Left forelimb (tissue), 1 donor: ENCODE data around the gene ZNF502.

Experiments used
- DNase-seq: peaks from one replicate; pipeline ENCODE4 v3.0.0-alpha.2; 2018; ENCODE audit warnings: low spot score

Gene ZNF502

DNA sequence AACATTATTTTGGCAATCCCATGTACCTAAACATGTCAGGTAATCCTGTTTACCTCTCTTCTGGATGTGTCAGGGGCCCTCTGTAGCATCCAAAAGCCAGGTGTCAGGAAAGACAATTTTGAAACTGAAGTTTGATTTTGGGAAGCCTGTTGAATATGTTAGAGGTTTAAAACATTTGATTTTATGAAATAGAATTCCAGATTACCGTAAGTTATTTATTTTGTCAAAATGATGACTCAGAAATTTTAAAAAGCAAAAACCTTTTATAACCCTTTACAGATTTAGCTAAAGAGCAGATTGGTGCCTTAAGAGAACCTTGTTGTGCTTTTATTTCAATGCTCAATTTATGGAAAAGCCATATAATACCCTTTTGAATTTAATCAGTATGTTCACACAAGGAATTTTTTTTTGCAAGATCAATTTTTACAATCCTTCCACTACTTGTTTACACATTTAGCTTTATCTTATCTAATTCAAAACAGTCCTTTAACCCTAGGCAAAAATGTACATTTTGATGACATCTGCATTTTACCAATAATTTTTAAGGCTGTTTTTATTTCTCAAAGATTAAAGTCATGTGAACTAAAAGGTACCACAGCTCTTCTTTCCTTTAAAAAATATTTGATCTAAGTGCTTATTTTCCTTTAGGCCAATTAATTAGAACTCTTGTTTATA, 59.1 kb downstream of the ZNF502 start:
- no peak for DNase-seq

DNA sequence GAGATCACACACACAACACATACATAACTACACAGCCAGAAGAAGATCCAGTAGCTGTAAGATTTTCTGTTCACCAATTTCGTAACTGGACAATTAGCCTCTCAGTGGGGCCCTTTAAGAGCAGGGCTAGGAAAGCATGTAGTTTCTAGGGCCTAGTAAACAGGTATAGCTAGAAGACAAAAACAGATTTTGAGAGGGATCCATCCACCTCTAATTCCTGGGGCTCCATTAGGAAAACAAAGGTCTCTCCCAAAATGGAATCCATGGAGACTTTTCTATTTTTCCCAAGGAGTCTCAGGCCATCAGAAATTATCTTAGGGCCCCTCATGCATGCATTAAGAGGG, 59.6 kb downstream of the ZNF502 start:
- DNase-seq, result no peak
